Left ventricle myocardium inferior (tissue), 1 donor: Measurements from ENCODE around the gene NKPD1. TPM values are rescaled to one million over a fixed set of nuclear protein-coding genes. Genes with fewer than 3 reads are reported as not detected.

ENCODE experiments used
- DNase-seq: peaks from one replicate; pipeline ENCODE4 v3.0.0-alpha.2; 2020
- H3K27ac ChIP-seq: fragments of 200-600 bp; replicated peaks from 2 replicates; pipeline ENCODE4 v1.8.0; 2021
- H3K27me3 ChIP-seq: fragments of 200-600 bp; 2 replicates; pipeline ENCODE4 v1.8.0; 2021; ENCODE audit warnings: low read depth
- H3K36me3 ChIP-seq: fragments of 200-600 bp; 2 replicates; pipeline ENCODE4 v1.8.0; 2021
- H3K4me1 ChIP-seq: fragments of 200-600 bp; 2 replicates; pipeline ENCODE4 v1.8.0; 2021
- H3K4me3 ChIP-seq: fragments of 200-600 bp; 2 replicates; pipeline ENCODE4 v1.8.0; 2021; ENCODE audit warnings: mild to moderate bottlenecking, moderate library complexity
- H3K9me3 ChIP-seq: fragments of 200-600 bp; replicated peaks from 2 replicates; pipeline ENCODE4 v1.8.0; 2021
- CTCF ChIP-seq: fragments of 200-600 bp; IDR thresholded peaks from 2 replicates; pipeline ENCODE4 v1.8.0; 2021; ENCODE audit warnings: antibody characterized with exemption, mild to moderate bottlenecking, borderline replicate concordance
- intact Hi-C: fragments of 100-400 bp; cut with micrococcal nuclease; formaldehyde crosslinking; loops from one replicate; pipeline ENCODE4 v1.11.0; 2022
- total RNA-seq: library from RNA; stranded (reverse); fragmentation: NEBNext Ultra II Directional; extraction: Animal tissue kit (Norgen Biotek cat#: 25700); gene quantifications from one replicate; pipeline ENCODE4 v1.2.1, GENCODE V29; 2021
- donor health status: DM: no; HTN: yes; CAD: no; lungs with severe emphysema.

NKPD1 gene
- total RNA-seq, 1 donor from 2014 or later = 0.05 TPM

- intact Hi-C loops = no loop called here
- no peak for TF ChIP-seq CTCF
- H3K27me3 ChIP-seq = peaks cover 28% of the 10 kb centered on the region
- H3K4me3 ChIP-seq = peak overlapping the region; percentile 62
- H3K4me1 ChIP-seq = peaks cover 29% of the 10 kb centered on the region
- no peak for DNase-seq
- no peaks in the 10 kb centered on the region for H3K9me3 ChIP-seq
- no peaks in the 10 kb centered on the region for H3K36me3 ChIP-seq
- no peak overlapping the region for H3K27ac ChIP-seq
Observed at GRCh38 chr19:45151821-45152503, 8.8 kb downstream of the NKPD1 start.

GRCh38 chr19:45151320-45151719 lies 9.5 kb downstream of the NKPD1 start:
- no peak for TF ChIP-seq CTCF
- H3K27me3 ChIP-seq = peaks cover 28% of the 10 kb centered on the region

GRCh38 chr19:45150751-45151281 lies 10.0 kb downstream of the NKPD1 start:
- Histone ChIP-seq H3K36me3 (peaks cover 11% of the 10 kb centered on the region), H3K27ac (no peak overlapping the region), H3K9me3 (no peaks in the 10 kb centered on the region), H3K27me3 (peaks cover 28% of the 10 kb centered on the region), H3K4me3 (no peak overlapping the region), H3K4me1 (peaks cover 29% of the 10 kb centered on the region)
- TF ChIP-seq CTCF = no peak
- DNase-seq = no peak
- intact Hi-C loops = no loop called here

More at GRCh38 chr19:45151320-45151719, 9.5 kb downstream of the NKPD1 start:
- intact Hi-C loops = no loop called here
- Histone ChIP-seq H3K4me1 (peaks cover 29% of the 10 kb centered on the region), H3K27ac (no peak overlapping the region), H3K9me3 (no peaks in the 10 kb centered on the region), H3K4me3 (no peak overlapping the region), H3K36me3 (peaks cover 6% of the 10 kb centered on the region)
- DNase-seq = no peak

GRCh38 chr19:45150180-45150579 lies 10.6 kb downstream of the NKPD1 start:
- Histone ChIP-seq H3K4me1 (peaks cover 29% of the 10 kb centered on the region), H3K36me3 (peaks cover 16% of the 10 kb centered on the region), H3K27ac (no peak overlapping the region), H3K9me3 (no peaks in the 10 kb centered on the region), H3K4me3 (no peak overlapping the region), H3K27me3 (peaks cover 28% of the 10 kb centered on the region)
- no peak for TF ChIP-seq CTCF
- DNase-seq = no peak
- intact Hi-C loops = no loop called here

- TF ChIP-seq CTCF = no peak
- Histone ChIP-seq H3K27ac (no peak overlapping the region), H3K27me3 (peaks cover 28% of the 10 kb centered on the region), H3K9me3 (no peaks in the 10 kb centered on the region), H3K36me3 (peaks cover 27% of the 10 kb centered on the region), H3K4me3 (no peak overlapping the region), H3K4me1 (peaks cover 26% of the 10 kb centered on the region)
- DNase-seq = no peak
- intact Hi-C loops = no loop called here
Observed at GRCh38 chr19:45149129-45149528, 11.7 kb downstream of the NKPD1 start.
